SK-N-SH treated with all-trans-retinoic acid at 6 μM for 48 hours (cell line): ENCODE results near the gene ATF6.

ENCODE experiments used
- ARNTL ChIP-seq: fragments of 450-650 bp; formaldehyde crosslinking; IDR thresholded peaks from 2 replicates; pipeline ENCODE4 v1.5.0; 2020; ENCODE audit warnings: low read depth, mild to moderate bottlenecking, moderate library complexity, borderline replicate concordance
- CREB5 ChIP-seq: fragments of 250-450 bp; sonication (Bioruptor Pico); IDR thresholded peaks from 2 replicates; pipeline ENCODE4 v1.5.1; 2020; ENCODE audit warnings: low read depth, mild to moderate bottlenecking, moderate library complexity
- CSDC2 ChIP-seq: fragments of 250-450 bp; sonication (Bioruptor Pico); IDR thresholded peaks from 2 replicates; pipeline ENCODE4 v1.5.0; 2020; ENCODE audit warnings: mild to moderate bottlenecking, moderate library complexity
- ISL1 ChIP-seq: fragments of 250-450 bp; sonication (Bioruptor Pico); IDR thresholded peaks from 2 replicates; pipeline ENCODE4 v2.1.2; 2022; ENCODE audit warnings: mild to moderate bottlenecking, moderate library complexity
- OSR1 ChIP-seq: fragments of 250-450 bp; sonication (Bioruptor Pico); IDR thresholded peaks from 2 replicates; pipeline ENCODE4 v1.8.0; 2022; ENCODE audit warnings: moderate library complexity, mild to moderate bottlenecking, inconsistent platforms
- PATZ1 ChIP-seq: fragments of 250-450 bp; sonication (Bioruptor Pico); IDR thresholded peaks from 2 replicates; pipeline ENCODE4 v1.8.0; 2020; ENCODE audit warnings: mild to moderate bottlenecking, moderate library complexity, borderline replicate concordance
- RARB ChIP-seq: fragments of 250-450 bp; sonication (Bioruptor Pico); IDR thresholded peaks from 2 replicates; pipeline ENCODE4 v1.8.0; 2021; ENCODE audit warnings: mild to moderate bottlenecking, moderate library complexity
- SNAI2 ChIP-seq: fragments of 250-450 bp; sonication (Bioruptor Pico); IDR thresholded peaks from 2 replicates; pipeline ENCODE4 v1.5.0; 2020; ENCODE audit warnings: mild to moderate bottlenecking, moderate library complexity
- ZFP3 ChIP-seq: fragments of 250-450 bp; sonication (Bioruptor Pico); IDR thresholded peaks from 2 replicates; pipeline ENCODE4 v1.5.0; 2020; ENCODE audit warnings: mild to moderate bottlenecking, moderate library complexity
- ZNF565 ChIP-seq: fragments of 450-650 bp; formaldehyde crosslinking; conservative IDR thresholded peaks from 2 replicates; pipeline ENCODE4 v1.5.0; 2020; ENCODE audit warnings: low read depth, mild to moderate bottlenecking, moderate library complexity

- no peak for TF ChIP-seq CSDC2 (CRISPR knock-in tag)
- no peak for TF ChIP-seq PATZ1 (CRISPR knock-in tag)
- TF ChIP-seq SNAI2 (CRISPR knock-in tag): no peak
- TF ChIP-seq CREB5 (CRISPR knock-in tag): no peak
- no peak for TF ChIP-seq RARB (CRISPR knock-in tag)
- no peak for TF ChIP-seq ARNTL (CRISPR knock-in tag)
- TF ChIP-seq OSR1 (CRISPR knock-in tag): no peak
- TF ChIP-seq ZNF565 (CRISPR knock-in tag): no peak
- no peak for TF ChIP-seq ISL1 (CRISPR knock-in tag)
- TF ChIP-seq ZFP3 (CRISPR knock-in tag): no peak
Observed at GRCh38 chr1:161770250-161770649, 4.1 kb downstream of the ATF6 start.
